ENCODE data around the gene BAHD1. TPM values are rescaled to one million over a fixed set of nuclear protein-coding genes. Genes with fewer than 3 reads are reported as not detected.

BAHD1 gene
- total RNA-seq, 1 donor from 2014 or later: 29.8 TPM

DNA sequence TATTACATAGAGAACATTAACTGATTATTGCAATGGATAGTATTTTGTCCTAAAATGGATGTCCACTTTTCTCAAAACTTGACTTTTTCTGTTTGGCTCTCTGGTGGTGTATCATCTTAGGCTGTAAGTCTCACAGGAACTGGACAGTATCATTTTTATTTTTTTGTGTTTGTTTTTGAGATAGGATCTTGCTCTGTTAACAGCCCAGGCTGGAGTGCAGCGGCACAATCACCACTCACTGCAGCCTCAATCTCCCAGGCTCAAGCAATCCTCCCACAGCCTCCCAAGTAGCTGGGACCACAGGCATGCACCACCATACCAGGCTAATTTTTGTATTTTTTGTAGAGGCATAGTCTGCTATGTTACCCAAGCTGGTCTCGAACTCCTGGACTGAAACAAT, 43.2 kb downstream of the BAHD1 start:
- no peak overlapping the region for H3K4me3 ChIP-seq
- H3K27ac ChIP-seq: no peak overlapping the region
- H3K27me3 ChIP-seq: no peaks in the 10 kb centered on the region
- ATAC-seq: no peak
- H3K4me1 ChIP-seq: no peaks in the 10 kb centered on the region
- TF ChIP-seq, protein P1, sequence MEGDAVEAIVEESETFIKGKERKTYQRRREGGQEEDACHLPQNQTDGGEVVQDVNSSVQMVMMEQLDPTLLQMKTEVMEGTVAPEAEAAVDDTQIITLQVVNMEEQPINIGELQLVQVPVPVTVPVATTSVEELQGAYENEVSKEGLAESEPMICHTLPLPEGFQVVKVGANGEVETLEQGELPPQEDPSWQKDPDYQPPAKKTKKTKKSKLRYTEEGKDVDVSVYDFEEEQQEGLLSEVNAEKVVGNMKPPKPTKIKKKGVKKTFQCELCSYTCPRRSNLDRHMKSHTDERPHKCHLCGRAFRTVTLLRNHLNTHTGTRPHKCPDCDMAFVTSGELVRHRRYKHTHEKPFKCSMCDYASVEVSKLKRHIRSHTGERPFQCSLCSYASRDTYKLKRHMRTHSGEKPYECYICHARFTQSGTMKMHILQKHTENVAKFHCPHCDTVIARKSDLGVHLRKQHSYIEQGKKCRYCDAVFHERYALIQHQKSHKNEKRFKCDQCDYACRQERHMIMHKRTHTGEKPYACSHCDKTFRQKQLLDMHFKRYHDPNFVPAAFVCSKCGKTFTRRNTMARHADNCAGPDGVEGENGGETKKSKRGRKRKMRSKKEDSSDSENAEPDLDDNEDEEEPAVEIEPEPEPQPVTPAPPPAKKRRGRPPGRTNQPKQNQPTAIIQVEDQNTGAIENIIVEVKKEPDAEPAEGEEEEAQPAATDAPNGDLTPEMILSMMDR (IDR thresholded peaks at IDR 0.05): no peak
- intact Hi-C loops (cut with DNase I): no loop called here
- no peaks in the 10 kb centered on the region for H3K9me3 ChIP-seq
- no peak for DNase-seq
- no peaks in the 10 kb centered on the region for H3K36me3 ChIP-seq

DNA sequence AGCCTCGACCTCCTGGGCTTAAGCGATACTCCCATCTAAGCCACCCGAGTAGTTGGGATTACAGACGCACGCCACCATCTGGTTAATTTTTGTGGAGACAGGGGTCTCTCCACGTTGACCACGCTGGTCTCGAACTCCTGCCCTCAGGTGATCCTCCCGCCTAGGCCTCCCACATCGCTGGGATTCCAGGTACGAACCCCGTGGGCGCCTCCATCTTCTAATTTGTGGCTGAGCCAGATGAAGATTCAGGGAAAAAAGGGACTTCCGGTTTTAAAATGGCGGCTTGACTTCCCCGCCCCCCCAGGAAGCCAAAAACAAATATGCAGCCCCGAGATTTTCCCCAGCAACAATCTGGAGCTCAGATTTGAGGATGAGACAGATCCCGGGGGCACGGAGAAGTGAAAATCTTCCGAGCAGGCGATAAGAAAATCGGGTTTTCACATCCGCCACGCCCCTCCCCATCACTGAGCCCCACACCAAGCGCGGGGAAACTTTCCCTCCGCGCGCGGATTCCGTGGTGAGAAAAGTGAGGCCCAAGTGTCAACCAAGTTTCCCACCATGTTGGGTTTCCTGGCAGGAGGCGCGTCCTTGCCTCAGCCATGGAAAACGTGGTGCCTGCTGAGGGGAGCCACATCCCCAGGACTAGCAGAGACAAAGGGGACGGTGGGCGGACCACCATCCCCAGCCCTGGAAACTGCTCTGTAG, 45.5 kb downstream of the BAHD1 start:
- DNase-seq (no peak), ATAC-seq (no peak)
- Histone ChIP-seq H3K9me3 (no peaks in the 10 kb centered on the region), H3K27ac (no peak overlapping the region), H3K27me3 (no peaks in the 10 kb centered on the region), H3K4me3 (no peak overlapping the region), H3K36me3 (no peaks in the 10 kb centered on the region), H3K4me1 (no peaks in the 10 kb centered on the region)
- TF ChIP-seq, protein P1 (IDR thresholded peaks at IDR 0.05): no peak
- intact Hi-C loops (cut with DNase I): no loop called here

DNA sequence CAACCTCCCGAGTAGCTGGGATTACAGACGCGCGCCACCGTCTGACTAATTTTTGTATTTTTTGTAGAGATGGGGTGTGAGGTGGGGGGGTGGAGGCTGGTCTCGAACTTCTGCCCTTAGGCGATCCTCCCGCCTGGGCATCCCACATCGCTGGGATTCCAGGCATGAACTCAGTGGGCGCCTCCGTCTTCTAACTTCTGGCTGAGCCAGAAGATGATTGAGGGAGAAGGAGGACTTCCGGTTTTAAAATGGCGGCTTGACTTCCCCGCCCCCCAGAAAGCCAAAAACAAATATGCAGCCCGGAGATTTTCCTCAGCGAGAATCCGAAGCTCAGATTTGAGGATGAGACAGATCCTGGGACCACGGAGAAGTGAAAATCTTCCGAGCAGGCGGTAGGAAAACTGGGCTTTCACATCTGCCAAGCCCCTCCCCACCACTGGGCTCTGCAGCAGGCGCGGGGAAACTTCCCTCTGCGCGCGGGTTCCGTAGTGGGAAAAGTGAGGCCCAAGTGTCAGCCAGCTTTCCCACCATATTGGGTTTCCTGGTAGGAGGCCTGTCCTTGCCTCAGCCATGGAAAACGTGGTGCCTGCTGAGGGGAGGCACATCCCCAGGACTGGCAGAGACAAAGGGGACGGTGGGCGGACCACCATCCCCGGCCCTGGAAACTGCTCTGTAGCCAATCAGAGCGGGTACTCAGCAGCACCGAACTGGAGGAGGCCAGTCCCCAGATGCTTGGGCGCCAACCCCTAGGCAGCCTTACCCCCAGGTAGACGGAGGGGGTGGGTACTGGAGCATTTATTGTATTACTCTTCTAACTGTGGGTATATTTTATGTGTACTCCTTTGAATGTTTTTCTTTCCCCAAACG, 47.3 kb downstream of the BAHD1 start:
- no peaks in the 10 kb centered on the region for H3K27me3 ChIP-seq
- H3K4me3 ChIP-seq: no peak overlapping the region
- no peaks in the 10 kb centered on the region for H3K9me3 ChIP-seq
- no peaks in the 10 kb centered on the region for H3K4me1 ChIP-seq
- intact Hi-C loops (cut with DNase I): no loop called here
- no peak for DNase-seq
- no peaks in the 10 kb centered on the region for H3K36me3 ChIP-seq
- no peak overlapping the region for H3K27ac ChIP-seq
- no peak for ATAC-seq
- TF ChIP-seq, protein P1 (IDR thresholded peaks at IDR 0.05): no peak

DNA sequence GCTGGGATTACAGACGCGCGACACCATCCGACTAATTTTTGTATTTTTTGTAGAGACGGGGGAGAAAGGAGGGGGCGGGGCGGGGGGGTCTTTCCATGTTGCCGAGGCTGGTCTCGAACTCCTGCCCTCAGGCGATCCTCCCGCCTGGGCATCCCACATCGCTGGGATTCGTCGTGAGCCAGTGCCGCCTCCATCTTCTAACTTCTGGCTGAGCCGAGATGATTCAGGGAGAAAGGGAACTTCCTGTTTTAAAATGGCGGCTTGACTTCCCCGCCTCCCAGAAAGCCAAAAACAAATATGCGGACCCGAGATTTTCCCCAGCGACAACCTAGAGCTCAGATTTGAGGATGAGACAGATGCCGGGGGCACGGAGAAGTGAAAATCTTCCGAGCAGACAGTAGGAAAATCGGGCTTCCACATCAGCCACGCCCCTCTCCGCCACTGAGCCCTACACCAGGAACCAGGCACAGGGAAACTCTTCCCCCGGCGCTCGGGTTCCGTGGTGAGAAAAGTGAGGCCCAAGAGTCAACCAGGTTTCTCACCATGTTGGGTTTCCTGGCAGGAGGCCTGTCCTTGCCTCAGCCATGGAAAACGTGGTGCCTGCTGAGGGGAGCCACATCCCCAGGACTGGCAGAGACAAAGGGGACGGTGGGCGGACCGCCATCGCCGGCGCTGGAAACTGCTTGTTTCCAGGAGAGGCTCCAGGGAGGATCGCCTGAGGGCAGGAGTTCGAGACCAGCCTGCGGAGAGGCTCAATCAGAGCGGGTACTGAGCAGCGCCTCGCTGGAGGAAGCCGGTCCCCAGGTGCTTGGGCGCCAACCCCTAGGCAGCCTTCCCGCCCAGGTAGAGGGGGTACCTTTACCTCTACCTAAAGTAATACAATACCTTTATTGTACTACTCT, 48.8 kb downstream of the BAHD1 start:
- no peaks in the 10 kb centered on the region for H3K36me3 ChIP-seq
- no peak overlapping the region for H3K27ac ChIP-seq
- no peak for ATAC-seq
- H3K4me3 ChIP-seq: no peak overlapping the region
- no peaks in the 10 kb centered on the region for H3K27me3 ChIP-seq
- intact Hi-C loops (cut with DNase I): no loop called here
- H3K4me1 ChIP-seq: no peaks in the 10 kb centered on the region
- H3K9me3 ChIP-seq: no peaks in the 10 kb centered on the region
- TF ChIP-seq, protein P1 (IDR thresholded peaks at IDR 0.05): no peak
- DNase-seq: no peak

DNA sequence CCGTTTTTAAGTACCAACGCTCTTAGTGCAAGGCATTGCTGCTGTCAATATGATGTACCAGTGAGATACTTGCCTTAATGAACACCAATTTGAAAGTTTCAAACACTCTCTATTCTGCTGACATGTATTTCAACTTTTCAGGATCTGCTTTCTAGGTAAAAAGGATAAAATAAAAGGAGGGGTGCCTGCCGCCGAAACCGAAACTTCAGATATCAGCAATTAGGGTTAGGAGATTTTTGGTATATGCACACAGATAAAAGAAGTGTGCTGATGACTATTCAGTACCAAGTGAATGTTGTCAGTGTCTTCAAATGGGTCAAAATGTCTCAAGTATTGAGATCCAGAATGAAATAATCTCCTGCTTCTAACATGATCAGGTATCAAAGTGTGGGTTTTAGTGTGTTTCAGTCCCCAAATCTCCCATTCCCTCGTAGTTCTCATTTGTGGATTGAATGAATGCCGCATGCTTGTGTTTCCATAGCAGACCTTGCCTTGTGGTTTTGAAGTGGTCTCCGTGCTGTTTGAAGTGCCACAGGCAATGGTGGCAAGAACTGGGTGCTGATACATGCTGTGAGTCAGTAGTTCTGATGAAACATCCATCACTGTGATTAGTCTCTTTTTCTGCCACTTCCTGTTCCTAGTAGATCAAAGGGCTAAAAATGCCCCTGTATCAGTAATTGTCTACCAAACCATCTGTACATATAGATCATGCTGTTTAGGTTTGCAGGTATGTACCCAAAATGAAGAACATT, 52.5 kb downstream of the BAHD1 start:
- no peaks in the 10 kb centered on the region for H3K27me3 ChIP-seq
- TF ChIP-seq, protein P1 (IDR thresholded peaks at IDR 0.05): no peak
- no peak overlapping the region for H3K4me3 ChIP-seq
- intact Hi-C loops (cut with DNase I): no loop called here
- no peak for DNase-seq
- no peaks in the 10 kb centered on the region for H3K4me1 ChIP-seq
- H3K36me3 ChIP-seq: no peaks in the 10 kb centered on the region
- H3K9me3 ChIP-seq: no peaks in the 10 kb centered on the region
- peak; percentile 72 for ATAC-seq
- H3K27ac ChIP-seq: no peak overlapping the region
